T-helper 1 cell (primary cell): Measurements from ENCODE around the gene SLC45A1.

Experiments
- DNase-seq, 5 donors: peaks; one replicate each; pipeline ENCODE4 v3.0.0-alpha.2; 2012 to 2020

The SLC45A1 gene

GRCh38 chr1:8312235-8313218 lies 5.4 kb upstream of the SLC45A1 start:
- no peak for DNase-seq

- no peak for DNase-seq
These were observed 4.7 kb upstream of the SLC45A1 start for GRCh38 chr1:8313231-8313630.

- DNase-seq: peak in 4 of 5 donors; percentile 23 to 43 (median 32)
These were observed 3.3 kb upstream of the SLC45A1 start for GRCh38 chr1:8314346-8315280.

DNA sequence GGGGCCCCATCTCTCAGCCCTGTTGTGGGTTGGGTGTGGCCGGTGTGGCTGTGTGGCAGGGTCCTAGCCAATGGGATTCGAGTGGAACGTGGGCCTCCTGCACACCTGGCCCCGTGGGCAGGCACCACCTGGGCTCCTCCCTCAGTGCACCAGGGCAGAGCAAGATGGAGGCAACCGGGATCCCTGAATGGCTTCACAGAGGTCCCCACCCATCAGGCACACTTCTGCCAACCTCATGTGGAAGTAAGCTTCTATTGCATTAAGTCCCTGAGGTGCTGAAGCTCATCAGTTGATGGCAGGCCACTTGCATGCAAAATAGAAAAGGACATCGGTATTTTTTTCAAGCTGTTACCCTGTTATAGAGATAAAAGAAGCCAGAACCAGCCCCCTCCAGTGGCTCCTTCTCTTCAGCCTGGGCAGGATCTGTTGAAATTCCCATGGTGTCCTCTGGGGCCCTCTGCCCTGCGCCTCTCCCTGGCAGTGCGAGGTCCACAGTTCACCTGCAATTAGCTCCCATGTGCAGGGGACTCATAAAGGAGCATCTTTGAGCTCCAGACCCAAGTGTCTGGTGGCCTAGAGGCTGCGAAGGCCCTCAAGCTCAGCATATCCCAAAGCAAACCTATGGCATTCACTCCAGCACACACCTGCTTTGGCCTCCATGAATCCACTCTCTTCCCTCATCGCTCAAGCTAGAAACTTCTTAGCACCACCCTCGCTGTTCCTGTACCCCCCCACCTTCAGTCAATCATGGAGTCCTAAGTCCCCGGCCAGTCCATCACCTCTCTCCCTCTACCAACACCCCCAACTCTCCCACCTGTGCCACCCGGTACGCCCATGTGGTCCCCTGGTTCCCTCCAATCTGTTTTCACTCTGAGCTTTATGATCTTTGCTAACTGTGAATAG lies 2.1 kb upstream of the SLC45A1 start:
- DNase-seq: no peak

- no peak for DNase-seq
These were observed 522 bp downstream of the SLC45A1 start for GRCh38 chr1:8318436-8318835.

DNA sequence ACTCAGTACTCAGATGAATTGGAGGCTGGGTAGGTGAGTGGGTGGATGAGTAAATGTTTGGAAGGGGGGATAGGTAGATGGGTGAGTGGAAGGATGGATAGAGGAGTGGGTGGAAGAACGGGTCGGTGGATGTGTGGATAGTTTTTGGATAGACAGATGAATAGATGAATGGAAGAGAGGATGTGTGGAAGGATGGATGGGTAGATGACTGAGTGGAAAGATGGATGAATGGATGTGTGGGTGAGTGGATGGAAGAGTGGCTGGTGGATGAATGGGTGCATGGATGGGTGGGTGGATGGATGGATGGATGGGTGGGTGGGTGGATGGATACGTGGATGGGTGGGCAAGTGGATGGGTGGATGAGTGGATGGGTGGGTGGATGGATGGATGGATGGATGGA lies 3.7 kb downstream of the SLC45A1 start:
- DNase-seq: no peak

- DNase-seq: no peak
These were observed 5.8 kb downstream of the SLC45A1 start for GRCh38 chr1:8323706-8324105.

DNA sequence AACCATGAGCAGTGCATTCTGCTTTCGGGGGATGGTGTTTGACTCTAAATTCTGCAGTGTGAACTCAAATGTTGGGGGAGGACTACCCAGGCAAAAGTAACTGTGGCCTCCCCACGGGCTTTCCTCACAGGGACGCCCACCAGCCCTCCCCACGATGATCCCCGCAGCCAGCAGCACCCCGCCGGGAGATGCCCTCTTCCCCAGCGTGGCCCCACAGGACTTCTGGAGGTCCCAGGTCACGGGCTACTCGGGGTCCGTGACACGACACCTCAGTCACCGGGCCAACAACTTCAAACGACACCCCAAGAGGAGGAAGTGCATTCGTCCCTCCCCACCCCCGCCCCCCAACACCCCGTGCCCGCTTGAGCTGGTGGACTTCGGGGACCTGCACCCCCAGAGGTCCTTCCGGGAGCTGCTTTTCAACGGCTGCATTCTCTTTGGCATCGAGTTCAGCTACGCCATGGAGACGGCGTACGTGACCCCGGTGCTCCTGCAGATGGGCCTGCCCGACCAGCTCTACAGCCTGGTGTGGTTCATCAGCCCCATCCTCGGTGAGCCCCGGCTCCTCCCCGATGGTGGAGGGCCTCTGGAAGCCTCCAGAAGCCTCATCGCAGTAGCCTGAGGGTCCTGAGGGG lies 6.4 kb downstream of the SLC45A1 start:
- DNase-seq: no peak

DNA sequence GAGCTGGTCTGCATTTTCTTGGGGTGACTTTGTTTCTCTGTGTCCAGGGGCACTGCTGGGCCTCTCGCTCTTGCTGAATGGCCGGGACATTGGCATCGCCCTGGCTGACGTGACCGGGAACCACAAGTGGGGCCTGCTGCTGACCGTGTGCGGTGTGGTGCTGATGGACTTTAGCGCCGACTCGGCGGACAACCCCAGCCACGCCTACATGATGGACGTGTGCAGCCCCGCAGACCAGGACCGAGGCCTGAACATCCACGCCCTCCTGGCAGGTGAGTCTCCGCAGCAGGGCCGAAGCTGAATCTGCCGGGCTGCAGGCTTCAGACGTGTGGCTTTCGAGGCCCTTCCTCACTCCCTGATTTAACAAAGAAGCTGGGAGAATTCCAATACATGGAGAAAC lies 7.9 kb downstream of the SLC45A1 start:
- no peak for DNase-seq

DNA sequence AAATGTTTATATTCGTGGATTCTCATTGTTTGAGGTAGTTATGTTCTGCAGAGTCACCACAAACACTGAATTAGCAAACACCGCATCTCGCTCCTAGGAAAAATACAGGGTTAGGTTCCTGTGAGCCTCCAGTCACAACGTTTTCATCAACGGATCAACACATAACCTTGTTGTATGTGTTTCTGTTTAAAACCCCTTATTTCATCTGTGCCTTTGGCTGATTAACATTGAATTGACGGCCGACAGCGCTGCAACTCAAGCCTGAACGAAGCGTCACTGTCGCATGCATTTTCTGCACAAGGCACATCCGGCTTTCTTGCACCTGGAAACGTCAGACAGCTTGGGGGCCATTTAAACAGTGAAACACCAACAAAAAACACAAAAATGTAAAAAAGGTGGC lies 8.4 kb downstream of the SLC45A1 start:
- no peak for DNase-seq

- no peak for DNase-seq
These were observed 10.4 kb downstream of the SLC45A1 start for GRCh38 chr1:8328271-8328670.

GRCh38 chr1:8329439-8329838 lies 11.5 kb downstream of the SLC45A1 start:
- DNase-seq: no peak

- DNase-seq: no peak
These were observed 11.9 kb downstream of the SLC45A1 start for GRCh38 chr1:8329858-8330257.

GRCh38 chr1:8330271-8331125 lies 12.6 kb downstream of the SLC45A1 start:
- DNase-seq: no peak

GRCh38 chr1:8332806-8333205 lies 14.9 kb downstream of the SLC45A1 start:
- DNase-seq: no peak

DNA sequence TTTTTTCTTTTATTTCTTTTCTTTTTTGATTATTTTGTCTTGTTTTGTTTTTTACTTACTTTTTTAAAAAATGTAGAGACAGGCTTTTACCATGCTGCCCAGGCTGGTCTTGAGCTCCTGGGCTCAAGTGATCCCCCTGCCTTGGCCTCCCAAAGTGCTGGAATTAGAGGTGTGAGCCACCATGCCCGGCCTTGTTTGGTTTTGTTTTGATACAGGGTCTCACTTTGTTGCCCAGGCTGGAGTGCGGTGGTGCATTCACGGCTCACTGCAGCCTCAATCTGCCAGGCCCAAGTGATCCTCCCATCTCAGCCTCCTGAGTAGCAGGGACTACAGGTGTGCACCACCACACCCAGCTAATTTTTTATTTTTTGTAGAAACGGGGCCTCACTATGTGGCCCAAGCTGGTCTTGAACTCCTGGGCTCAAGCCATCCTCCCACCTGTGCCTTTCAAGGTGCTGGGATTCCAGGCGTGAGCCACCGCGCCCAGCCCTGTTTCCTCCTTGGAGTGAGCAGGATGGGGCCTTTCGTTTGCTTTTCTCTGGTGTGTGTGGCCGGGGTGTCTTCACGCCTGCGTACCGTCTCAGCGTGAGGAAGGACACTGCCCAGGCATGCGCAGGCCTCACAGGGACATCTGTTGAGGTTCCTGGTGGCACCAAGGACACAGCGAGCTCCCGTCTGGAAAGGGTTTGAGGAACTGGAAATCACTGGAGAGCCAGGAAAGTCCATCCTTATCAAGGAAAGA lies 15.5 kb downstream of the SLC45A1 start:
- DNase-seq: no peak

- no peak for DNase-seq
These were observed 16.4 kb downstream of the SLC45A1 start for GRCh38 chr1:8334106-8334851.

DNA sequence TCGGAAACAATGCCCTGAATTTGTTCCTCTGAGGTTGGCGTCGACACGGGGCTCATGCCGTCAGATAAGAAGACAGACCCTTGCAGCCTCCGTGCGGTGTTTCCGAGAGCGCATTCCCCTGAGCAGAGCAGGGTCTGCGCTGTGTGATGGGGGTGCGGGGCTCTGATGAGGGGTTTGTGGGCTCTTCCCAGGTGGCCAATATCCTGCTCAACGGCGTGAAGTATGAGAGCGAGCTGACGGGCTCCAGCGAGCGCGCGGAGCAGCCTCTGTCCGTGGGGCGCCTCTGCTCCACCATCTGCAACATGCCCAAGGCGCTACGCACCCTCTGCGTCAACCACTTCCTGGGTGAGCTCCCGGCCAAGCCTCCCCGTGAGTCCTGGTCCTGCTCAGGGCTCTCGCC lies 17.3 kb downstream of the SLC45A1 start:
- no peak for DNase-seq

DNA sequence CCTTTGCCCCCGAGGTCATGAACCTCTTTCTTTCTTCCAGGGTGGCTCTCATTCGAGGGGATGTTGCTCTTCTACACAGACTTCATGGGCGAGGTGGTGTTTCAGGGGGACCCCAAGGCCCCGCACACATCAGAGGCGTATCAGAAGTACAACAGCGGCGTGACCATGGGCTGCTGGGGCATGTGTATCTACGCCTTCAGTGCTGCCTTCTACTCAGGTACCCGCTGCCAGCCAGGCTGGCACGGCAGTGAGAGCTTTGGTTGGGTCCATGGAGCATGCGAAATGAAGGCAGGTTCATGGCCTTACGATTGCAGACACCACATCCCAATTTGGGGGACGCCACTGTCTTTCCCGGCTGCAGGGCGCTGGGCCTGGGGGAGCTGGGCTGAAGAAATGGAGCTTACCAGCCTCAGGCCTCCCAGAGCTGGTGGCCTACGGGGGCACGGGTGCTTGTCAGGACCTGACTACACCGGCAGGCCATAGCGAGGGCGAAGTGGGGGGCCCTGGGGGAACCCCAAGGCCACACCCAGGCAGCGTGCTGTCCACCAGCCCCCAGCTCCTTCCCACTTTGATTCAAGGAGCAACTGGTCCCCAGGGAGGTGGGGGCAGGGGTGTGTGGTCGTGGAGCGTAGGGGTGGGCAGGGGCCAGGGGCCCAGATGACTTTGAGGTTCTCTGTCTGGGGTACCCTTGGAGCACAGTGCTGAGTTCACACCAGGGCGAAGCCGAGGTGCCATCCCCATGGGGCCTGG lies 20.0 kb downstream of the SLC45A1 start:
- DNase-seq: no peak
